KG1 (cell line): ENCODE measurements around the gene FPGS.
"Not testable (repeated sequence)": the region's sequence is repeated elsewhere in the genome, so short reads cannot be mapped to it uniquely, and the experiment has no call there.

Source experiments
- DNase-seq: peaks from one replicate; lab custom pipeline; 2025; lab: John Stamatoyannopoulos, UW

Gene FPGS

GRCh38 chr9:127802576-127803443 lies at the start of gene FPGS:
FPGS (plus strand) TSS chr9:127802882; CDS start chr9:127802925, 43 bp downstream.
- DNase-seq, result peak; percentile 89

- DNase-seq, result no peak
These were observed 49.5 kb upstream of the FPGS start for GRCh38 chr9:127753148-127753547.

GRCh38 chr9:127753622-127754021 lies 49.1 kb upstream of the FPGS start:
- no peak for DNase-seq

GRCh38 chr9:127754099-127755060 lies 48.3 kb upstream of the FPGS start:
- no peak for DNase-seq

GRCh38 chr9:127755061-127756060 lies 47.3 kb upstream of the FPGS start:
- DNase-seq, result no peak

GRCh38 chr9:127756233-127756632 lies 46.4 kb upstream of the FPGS start:
- DNase-seq, result no peak

- DNase-seq, result not testable (repeated sequence)
These were observed 45.9 kb upstream of the FPGS start for GRCh38 chr9:127756776-127757175.

GRCh38 chr9:127758843-127759242 lies 43.8 kb upstream of the FPGS start:
- no peak for DNase-seq

GRCh38 chr9:127761061-127761460 lies 41.6 kb upstream of the FPGS start:
- DNase-seq, result no peak

- DNase-seq, result no peak
These were observed 41.2 kb upstream of the FPGS start for GRCh38 chr9:127761491-127761956.

- DNase-seq, result no peak
These were observed 40.5 kb upstream of the FPGS start for GRCh38 chr9:127762111-127762676.

GRCh38 chr9:127763918-127764384 lies 38.7 kb upstream of the FPGS start:
- no peak for DNase-seq

- no peak for DNase-seq
These were observed 37.3 kb upstream of the FPGS start for GRCh38 chr9:127765418-127765817.

- DNase-seq, result no peak
These were observed 35.3 kb upstream of the FPGS start for GRCh38 chr9:127767410-127767809.

GRCh38 chr9:127767909-127768331 lies 34.8 kb upstream of the FPGS start:
- DNase-seq, result no peak

GRCh38 chr9:127768698-127769097 lies 34.0 kb upstream of the FPGS start:
- DNase-seq, result no peak

GRCh38 chr9:127769101-127769500 lies 33.6 kb upstream of the FPGS start:
- no peak for DNase-seq

GRCh38 chr9:127769929-127770582 lies 32.6 kb upstream of the FPGS start:
- no peak for DNase-seq

GRCh38 chr9:127770583-127770904 lies 32.1 kb upstream of the FPGS start:
- no peak for DNase-seq

- peak; percentile 60 for DNase-seq
These were observed 31.6 kb upstream of the FPGS start for GRCh38 chr9:127770905-127771569.
